HG02970 (cell line): ENCODE data around the gene FCGBP.
"Not testable (repeated sequence)": the region's sequence is repeated elsewhere in the genome, so short reads cannot be mapped to it uniquely, and the experiment has no call there.

Experiments used
- ATAC-seq: cut with Tn5 transposase; IDR thresholded peaks from one replicate; pipeline ENCODE4 v1.9.1; 2021; ENCODE audit warnings: mild to moderate bottlenecking, moderate library complexity, moderate number of reproducible peaks; ENCODE audit not compliant: unreplicated experiment, low FRiP score

The FCGBP gene

GRCh38 chr19:39923862-39924261, 10.6 kb downstream of the FCGBP start:
- ATAC-seq: no peak

GRCh38 chr19:39919976-39920375, 14.5 kb downstream of the FCGBP start:
- ATAC-seq: no peak

- no peak for ATAC-seq
Observed at GRCh38 chr19:39918183-39918651, 16.2 kb downstream of the FCGBP start.

GRCh38 chr19:39917561-39918182, 16.8 kb downstream of the FCGBP start:
- ATAC-seq: no peak

GRCh38 chr19:39916851-39917396, 17.5 kb downstream of the FCGBP start:
- ATAC-seq: no peak

GRCh38 chr19:39916236-39916635, 18.2 kb downstream of the FCGBP start:
- no peak for ATAC-seq

- no peak for ATAC-seq
Observed at GRCh38 chr19:39915848-39916215, 18.6 kb downstream of the FCGBP start.

- no peak for ATAC-seq
Observed at GRCh38 chr19:39915101-39915847, 19.2 kb downstream of the FCGBP start.

- ATAC-seq: no peak
Observed at GRCh38 chr19:39913682-39914333, 20.6 kb downstream of the FCGBP start.

- ATAC-seq: no peak
Observed at GRCh38 chr19:39908803-39909202, 25.6 kb downstream of the FCGBP start.

GRCh38 chr19:39906820-39907611, 27.4 kb downstream of the FCGBP start:
- ATAC-seq: no peak

GRCh38 chr19:39906283-39906682, 28.2 kb downstream of the FCGBP start:
- ATAC-seq: no peak

- ATAC-seq: not testable (repeated sequence)
Observed at GRCh38 chr19:39903486-39904091, 30.8 kb downstream of the FCGBP start.

- not testable (repeated sequence) for ATAC-seq
Observed at GRCh38 chr19:39902326-39902725, 32.1 kb downstream of the FCGBP start.

GRCh38 chr19:39901681-39902080, 32.8 kb downstream of the FCGBP start:
- not testable (repeated sequence) for ATAC-seq

- ATAC-seq: not testable (repeated sequence)
Observed at GRCh38 chr19:39898858-39899257, 35.6 kb downstream of the FCGBP start.

- ATAC-seq: not testable (repeated sequence)
Observed at GRCh38 chr19:39897511-39898245, 36.8 kb downstream of the FCGBP start.

GRCh38 chr19:39895096-39895495, 39.3 kb downstream of the FCGBP start:
- ATAC-seq: not testable (repeated sequence)

- ATAC-seq: not testable (repeated sequence)
Observed at GRCh38 chr19:39894236-39894606, 40.2 kb downstream of the FCGBP start.
